Measurements from ENCODE around the gene CUTA.
"Not testable (repeated sequence)": the region's sequence is repeated elsewhere in the genome, so short reads cannot be mapped to it uniquely, and the experiment has no call there.

CUTA gene

DNA sequence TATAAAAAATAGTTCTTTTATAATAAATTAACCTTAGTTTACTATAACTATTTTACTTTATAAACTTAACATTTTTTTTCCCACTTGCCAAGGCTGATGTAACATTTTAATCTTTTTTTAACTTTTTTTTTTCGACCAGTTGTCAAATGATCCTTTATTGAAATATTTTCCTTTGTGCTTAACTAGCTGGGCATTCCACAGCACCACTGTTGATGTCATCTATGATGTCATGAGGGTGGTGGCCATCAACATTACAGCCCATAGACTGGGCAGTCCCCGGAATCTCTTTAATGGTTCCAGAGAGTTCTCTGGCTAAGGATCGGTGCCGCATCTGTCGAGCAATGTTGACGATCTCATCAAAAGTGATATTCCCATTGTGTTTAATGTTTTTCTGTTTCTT lies 18.0 kb downstream of the CUTA start:
- DNase-seq = not testable (repeated sequence)

DNA sequence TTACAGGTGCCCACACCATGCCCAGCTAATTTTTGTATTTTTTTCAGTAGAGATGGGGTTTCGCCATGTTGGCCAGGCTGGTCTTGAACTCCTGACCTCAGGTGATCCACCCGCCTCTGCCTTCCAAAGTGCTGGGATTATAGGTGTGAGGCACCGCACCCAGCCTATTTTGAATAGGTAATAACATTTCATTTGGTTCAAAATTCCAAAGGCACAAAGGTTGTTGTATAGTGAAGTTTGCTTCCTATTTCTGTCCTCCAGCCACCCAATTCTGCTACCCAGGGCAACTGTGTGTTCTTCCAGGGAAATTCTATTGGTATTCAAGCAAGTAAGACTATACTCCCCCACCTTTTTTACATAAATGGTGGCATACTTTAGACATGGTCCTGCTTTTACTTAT lies 19.3 kb downstream of the CUTA start:
- DNase-seq = not testable (repeated sequence)

DNA sequence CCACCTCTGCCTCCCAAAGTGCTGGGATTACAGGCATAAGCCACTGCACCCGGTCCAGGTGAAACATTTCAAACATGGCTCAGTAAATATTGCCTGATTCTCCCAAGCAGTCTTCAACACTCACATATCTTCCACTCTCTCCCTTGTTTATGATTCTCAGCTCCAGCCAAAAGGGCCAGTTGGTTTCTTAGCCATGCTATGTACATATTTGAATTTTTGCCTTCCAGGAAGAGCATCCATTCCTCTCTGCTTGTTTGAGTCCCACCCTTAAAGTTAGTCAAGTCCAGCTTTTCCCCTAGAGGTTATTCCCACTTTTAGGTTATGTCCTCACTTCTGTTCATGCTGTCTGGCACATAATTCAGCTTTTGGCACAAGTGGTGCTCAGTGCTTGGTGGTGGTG lies 20.4 kb downstream of the CUTA start:
- no peak for DNase-seq

- no peak for DNase-seq
Measured at GRCh38 chr6:33392979-33393378, 24.9 kb downstream of the CUTA start.

- DNase-seq = no peak
Measured at GRCh38 chr6:33392595-33392948, 25.3 kb downstream of the CUTA start.

DNA sequence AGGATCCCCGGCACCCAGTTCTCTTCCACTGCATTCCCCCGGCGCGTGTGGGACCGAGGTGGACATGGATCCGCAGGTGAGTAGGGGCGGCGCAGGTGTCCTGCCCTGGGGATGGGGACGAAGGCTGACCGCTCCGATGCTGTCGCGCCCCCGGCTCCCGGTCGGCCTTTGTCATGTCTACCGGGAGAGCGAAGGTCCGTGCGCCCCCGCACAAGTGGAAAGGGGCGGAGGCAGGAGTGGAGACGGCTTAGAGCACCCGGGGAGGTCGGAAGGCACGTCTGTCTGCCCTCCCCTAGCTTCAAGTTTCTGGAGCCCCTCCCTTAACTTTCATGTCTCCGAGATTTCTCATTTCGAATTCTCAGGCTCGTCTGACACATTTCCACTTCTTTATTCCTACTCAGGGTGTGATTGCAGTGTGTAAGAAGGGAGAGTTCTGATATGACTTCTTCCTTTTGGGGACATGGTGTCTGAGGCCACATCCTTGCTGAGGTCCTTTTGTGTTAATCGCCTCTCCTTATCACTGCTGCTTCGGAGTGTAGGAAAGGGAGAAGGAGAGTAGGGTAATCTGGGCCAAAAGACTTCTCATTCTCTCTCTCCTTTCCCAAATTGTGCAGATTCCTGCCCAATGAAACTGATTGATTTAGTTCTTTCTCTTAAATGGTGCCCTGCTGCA lies 25.8 kb downstream of the CUTA start:
- no peak for DNase-seq

DNA sequence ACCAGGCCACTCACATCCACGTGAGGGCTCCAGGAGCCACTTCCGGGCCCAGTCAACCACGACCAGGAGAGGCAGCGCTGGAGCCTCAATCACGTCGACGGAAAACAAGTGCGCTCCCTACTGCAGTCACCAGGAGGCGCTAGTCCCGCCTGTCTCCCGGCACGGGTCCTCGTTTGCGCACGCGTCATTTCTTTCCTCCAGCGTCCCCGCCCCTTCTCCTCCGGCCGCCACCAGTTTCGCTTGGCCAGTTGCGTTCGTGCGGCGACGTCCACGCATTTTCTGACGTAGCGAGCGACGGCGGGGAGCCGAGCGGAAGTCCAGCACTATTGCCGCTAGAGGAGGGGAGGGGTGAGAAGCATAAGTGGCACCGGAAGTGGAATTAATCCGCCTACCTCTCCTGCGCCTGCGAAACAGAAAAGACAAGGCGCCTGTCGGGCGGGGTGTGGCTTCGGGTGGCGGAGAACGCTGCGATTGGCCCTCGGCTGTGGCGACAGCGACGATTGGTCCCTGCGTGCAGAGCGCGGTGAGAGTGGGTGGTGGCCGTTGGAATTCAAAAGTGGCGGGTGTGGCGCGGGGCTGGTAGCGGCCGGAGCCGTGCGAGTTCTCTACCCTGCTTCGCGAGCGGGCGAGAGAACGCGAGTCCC lies 26.5 kb downstream of the CUTA start, which contains the start of gene KIFC1:
KIFC1 (plus strand) TSS at position 546 of the 644 bp plus-strand sequence. CDS start 163 bp downstream, outside the sequence.
- peak; percentile 99 to 100 for DNase-seq

DNA sequence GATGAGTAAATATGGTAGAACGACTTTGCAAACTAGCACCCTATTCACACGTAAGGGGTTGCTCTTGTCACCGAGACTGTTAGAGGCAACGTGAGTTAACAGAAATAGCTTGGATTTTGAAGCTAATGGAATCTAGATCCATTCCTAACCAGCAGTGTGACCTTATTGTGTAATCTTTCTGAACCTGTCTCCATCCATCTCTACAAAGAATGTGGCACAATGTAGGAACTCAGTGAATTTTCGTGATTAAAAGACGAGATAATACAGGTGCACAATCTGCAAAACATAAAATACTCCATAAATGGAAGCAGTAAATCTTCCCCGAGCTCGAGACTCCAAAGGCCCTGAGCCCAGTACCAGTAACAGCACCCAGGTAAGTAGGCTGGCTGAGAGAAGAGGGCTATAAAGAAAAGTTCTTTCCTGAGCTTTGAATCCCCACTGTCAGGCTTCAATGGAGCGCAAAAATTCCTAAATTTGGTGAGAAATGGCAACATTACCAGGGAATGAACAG lies 27.1 kb downstream of the CUTA start:
- no peak for DNase-seq

DNA sequence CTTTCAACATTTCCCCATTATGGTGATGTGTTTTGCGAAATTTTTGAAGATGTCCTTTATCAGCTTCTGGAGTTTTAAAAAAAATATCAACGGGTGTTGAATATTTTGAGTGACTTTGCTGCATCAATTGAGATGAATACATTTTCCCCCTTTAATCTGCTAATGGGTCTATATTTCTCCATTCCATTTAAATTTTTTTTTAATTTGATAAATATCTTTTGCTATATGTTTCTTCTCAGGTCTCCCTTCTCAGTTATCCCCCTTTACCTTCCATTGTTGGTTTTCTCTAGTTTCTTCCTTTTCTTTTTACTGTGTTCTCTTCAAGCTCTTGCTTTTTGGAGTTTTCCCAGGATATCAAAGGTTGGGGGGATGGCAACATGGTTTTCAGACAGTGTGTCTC lies 27.7 kb downstream of the CUTA start:
- DNase-seq = no peak

GRCh38 chr6:33384581-33385020 lies 33.3 kb downstream of the CUTA start:
- peak in 1 of 2 experiments; percentile 68 for DNase-seq

DNA sequence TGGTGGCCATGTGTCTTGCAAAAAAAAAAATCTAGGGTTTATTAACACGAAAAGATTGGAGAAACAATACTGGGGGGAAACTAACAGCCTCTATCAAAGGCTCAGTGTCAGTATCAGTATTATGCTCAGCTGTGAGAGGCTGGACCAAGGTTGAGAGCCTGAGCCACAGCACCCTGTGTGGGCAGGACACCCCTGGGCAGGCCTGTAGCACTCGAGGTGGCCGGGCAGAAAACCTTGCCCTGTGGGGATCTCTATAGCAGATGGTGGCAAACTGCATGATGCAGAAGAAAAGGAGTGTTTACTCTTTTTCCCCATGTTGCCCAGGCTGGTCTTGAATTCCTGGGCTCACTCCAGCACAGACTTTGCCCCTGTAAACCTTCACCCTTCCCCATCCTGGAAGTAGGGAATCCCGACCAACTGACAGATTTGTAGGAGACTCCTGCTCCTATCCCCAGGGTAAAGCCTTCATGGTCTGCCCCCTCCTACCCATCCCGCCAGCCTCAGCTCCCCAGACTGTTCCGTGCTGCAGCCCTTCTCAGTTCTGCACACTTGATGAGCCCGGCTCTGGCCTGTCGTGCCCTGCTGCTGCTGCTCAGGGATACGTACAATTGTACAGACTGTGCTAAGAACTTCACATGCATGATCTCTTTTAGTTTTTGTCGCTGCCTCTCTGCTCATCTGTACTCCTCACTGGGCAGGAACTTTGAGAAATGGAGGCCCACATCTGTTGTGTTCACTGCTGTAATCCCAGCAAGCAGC lies 34.3 kb downstream of the CUTA start:
- no peak for DNase-seq

- no peak for DNase-seq
Measured at GRCh38 chr6:33380272-33380981, 37.5 kb downstream of the CUTA start.

DNA sequence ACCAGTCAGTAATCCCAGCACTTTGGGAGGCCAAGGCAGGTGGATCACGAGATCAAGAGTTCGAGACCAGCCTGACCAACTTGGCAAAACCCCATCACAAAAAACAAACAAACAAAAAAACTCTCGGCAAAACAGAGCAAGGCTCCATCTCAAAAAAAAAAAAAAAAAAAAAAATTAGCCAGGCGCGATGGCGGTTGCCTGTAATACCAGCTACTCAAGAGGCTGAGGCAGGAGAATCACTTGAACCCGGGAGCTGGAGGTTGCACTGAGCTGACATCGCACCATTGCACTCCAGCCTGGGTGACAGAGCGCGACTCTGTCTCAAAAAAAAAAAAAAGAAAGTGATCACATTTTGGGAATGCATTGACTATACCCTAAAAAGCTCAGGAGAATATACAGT lies 38.7 kb downstream of the CUTA start:
- not testable (repeated sequence) for DNase-seq

DNA sequence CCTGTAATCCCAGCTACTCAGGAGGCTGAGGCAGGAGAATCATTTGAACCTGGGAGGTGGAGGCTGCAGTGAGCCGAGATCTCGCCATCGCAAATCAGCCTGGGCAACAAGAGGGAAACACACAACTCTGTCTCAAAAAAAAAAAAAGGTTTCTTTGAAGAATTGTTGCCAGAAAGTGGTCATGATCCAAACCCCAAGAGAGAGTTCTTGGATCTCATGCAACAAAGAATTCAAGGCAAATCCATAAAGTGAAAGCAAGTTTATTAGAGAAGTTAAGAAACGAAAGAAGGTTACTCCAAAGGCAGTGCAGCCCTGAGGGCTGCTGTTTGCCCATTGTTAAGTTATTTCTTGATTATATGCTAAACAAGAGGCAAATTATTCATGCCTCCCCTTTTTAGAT lies 40.7 kb downstream of the CUTA start:
- no peak for DNase-seq

DNA sequence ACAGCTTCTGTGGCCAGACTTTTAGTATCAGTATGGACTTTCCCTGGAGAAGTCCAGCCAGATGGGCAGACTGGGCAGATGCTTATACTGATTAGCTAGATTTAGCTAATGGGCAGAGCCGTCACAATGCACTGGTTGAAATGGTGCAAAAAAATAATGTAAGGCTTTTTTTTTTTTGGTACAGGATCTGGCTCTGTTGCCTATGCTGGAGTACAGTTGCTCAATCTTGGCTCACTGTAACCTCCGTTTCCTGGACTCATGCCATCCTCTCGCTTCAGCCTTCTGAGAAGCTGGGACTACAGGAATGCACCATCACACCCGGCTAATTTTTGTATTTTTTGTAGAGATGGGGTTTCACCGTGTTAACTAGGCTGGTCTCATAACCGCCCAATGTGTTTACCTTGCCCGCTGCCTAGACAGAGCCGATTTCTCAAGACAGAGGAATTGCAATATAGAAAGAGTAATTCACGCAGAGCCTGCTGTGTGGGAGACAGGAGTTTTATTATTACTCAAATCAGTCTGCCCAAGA lies 42.7 kb downstream of the CUTA start:
- DNase-seq = no peak

GRCh38 chr6:33373960-33374910 lies 43.7 kb downstream of the CUTA start:
- no peak for DNase-seq

- DNase-seq = no peak
Measured at GRCh38 chr6:33372526-33373123, 45.3 kb downstream of the CUTA start.

DNA sequence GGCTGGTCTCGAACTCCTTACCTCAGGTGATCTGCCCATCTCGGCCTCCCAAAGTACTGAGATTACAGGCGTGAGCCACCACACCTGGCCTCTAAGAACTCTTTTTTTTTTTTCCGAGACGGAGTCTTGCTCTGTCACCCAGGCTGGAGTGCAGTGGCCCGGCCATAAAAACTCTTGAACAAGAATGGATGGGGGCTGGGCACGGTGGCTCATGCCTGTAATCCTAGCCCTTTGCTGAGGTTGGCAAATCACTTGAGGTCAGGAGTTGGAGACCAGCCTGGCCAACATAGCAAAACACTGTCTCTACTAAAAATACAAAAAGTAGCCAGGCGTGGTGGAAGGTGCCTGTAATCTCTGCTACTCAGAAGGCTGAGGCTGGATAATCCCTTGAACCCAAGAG lies 46.0 kb downstream of the CUTA start:
- DNase-seq = not testable (repeated sequence)

DNA sequence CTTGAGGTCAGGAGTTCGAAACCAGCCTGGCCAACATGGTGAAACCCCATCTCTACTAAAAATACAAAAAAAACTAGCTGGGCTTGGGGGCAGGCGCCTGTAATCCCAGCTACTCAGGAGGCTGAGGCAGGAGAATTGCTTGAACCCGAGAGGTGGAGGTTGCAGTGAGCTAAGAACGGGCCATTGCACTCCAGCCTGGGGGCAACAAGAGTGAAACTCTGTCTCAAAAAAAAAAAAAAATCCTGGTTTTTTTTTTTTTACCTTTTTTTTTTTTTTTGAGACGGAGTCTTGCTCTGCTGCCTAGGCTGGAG lies 50.2 kb downstream of the CUTA start:
- DNase-seq = not testable (repeated sequence)

DNA sequence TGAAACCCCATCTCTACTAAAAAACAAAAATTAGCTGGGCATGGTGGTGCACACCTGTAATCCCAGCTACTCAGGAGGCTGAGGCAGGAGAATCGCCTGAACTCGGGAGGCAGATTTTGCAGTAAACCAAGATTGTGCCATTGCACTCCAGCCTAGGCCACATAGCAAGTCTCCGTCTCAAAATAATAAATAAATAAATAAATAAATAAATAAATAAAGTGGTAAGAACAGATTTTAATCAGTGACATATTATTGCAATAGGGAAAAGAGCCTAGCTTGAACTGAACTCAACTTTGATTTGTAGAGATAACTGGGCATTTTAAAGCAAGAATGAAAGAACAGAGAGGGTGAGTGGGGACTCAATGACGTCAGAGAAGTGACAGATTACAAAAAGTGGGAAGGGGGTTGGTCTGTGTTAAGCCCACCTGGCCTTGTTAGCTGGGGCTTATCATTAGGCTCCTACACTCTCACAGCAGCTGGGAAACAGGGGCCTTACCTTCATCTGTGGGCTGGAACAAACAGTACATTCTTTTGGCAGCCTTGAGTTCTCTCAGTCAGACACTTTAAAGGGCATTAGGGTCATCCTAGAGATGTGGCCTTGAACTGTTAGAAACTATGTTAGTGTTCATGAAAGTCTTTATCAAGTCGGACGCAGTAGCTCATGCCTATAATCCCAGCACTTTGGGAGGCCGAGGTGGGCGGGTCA lies 50.7 kb downstream of the CUTA start:
- no peak for DNase-seq

Measured in SW 1271 (cell line).